HFFc6 (cell line): ENCODE results near the gene STK38L. TPM values are rescaled to one million over a fixed set of nuclear protein-coding genes. Genes with fewer than 3 reads are reported as not detected.

Experiments used
- DNase-seq: peaks from one replicate; pipeline ENCODE4 v3.0.0-alpha.2; 2018
- H3K27ac Mint-ChIP-seq: 2 replicates; pipeline ENCODE4 v1.8.0; 2020; ENCODE audit warnings: mild to moderate bottlenecking, mixed read lengths
- H3K27me3 Mint-ChIP-seq: 2 replicates; pipeline ENCODE4 v1.8.0; 2021; ENCODE audit warnings: mild to moderate bottlenecking, moderate library complexity, mixed read lengths; ENCODE audit not compliant: insufficient read depth
- H3K36me3 Mint-ChIP-seq: 2 replicates; pipeline ENCODE4 v1.8.0; 2021; ENCODE audit warnings: low read depth, mixed read lengths
- H3K4me1 Mint-ChIP-seq: 2 replicates; pipeline ENCODE4 v1.8.0; 2020; ENCODE audit warnings: low read depth, mixed read lengths
- H3K4me3 Mint-ChIP-seq: 2 replicates; pipeline ENCODE4 v1.8.0; 2020; ENCODE audit warnings: mild to moderate bottlenecking, moderate library complexity, mixed read lengths
- H3K9me3 Mint-ChIP-seq: 2 replicates; pipeline ENCODE4 v1.8.0; 2020; ENCODE audit warnings: mild to moderate bottlenecking, mixed read lengths
- CTCF ChIP-seq: fragments of 200-600 bp; sonication (generic); IDR thresholded peaks from 2 replicates; pipeline ENCODE4 v1.5.0; 2021; ENCODE audit warnings: antibody characterized with exemption, mild to moderate bottlenecking
- total RNA-seq, 6 experiments: library from RNA; stranded (reverse); fragmentation: NEBNext Ultra II Directional; extraction: Animal tissue kit (Norgen Biotek cat#: 25700); gene quantifications; 2 replicates in 1 of 6; 3 replicates in 5 of 6; pipeline ENCODE4 v1.2.3, GENCODE V29; 2021

Gene STK38L
- total RNA-seq, 6 experiments from 2014 or later, result 8.2 to 12.6 (median 10.9) TPM

GRCh38 chr12:27359578-27360340 is 115.7 kb downstream of the STK38L start:
- Mint-ChIP-seq H3K36me3 (peaks cover 8% of the 10 kb centered on the region; the same call in 1 of the 2 replicates), H3K4me1 (peaks cover 41% of the 10 kb centered on the region), H3K27ac (peak overlapping the region; percentile 65), H3K4me3 (no peak overlapping the region), H3K9me3 (no peaks in the 10 kb centered on the region), H3K27me3 (no peaks in the 10 kb centered on the region)
- TF ChIP-seq CTCF, result no peak
- peak; percentile 15 for DNase-seq

- DNase-seq, result no peak
- peaks cover 8% of the 10 kb centered on the region; the same call in 1 of the 2 replicates for H3K36me3 Mint-ChIP-seq
Observed at GRCh38 chr12:27361372-27361771, 117.3 kb downstream of the STK38L start.

DNA sequence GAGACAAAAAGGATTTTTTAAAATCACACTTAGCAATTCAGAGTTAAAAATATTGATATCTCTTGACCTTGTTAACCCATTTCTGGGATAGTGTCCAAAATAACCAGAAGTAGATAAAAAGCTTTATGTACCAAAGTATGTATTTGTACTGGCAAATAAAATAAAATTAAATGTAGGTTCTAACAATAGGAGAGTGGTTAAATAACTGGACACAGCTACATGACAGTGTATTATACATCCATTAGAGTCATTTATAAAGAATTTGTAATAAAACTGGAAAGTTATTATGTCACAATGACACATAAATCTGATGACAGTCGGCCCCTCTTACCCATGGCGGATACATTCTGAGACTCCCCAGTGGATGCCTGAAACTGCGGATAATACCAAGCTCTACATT is 122.5 kb downstream of the STK38L start:
- peaks cover 2% of the 10 kb centered on the region; the same call in 1 of the 2 replicates for H3K27me3 Mint-ChIP-seq
- no peak for TF ChIP-seq CTCF
- H3K4me3 Mint-ChIP-seq, result no peak overlapping the region
- peaks cover 23% of the 10 kb centered on the region for H3K36me3 Mint-ChIP-seq
- no peak overlapping the region; the same call in 1 of the 2 replicates for H3K27ac Mint-ChIP-seq
- H3K4me1 Mint-ChIP-seq, result peaks cover 25% of the 10 kb centered on the region
- H3K9me3 Mint-ChIP-seq, result no peaks in the 10 kb centered on the region
- no peak for DNase-seq

More at GRCh38 chr12:27361372-27361771, 117.3 kb downstream of the STK38L start:
- peak overlapping the region; percentile 35; the same call in 1 of the 2 replicates for H3K4me3 Mint-ChIP-seq
- H3K27me3 Mint-ChIP-seq, result no peaks in the 10 kb centered on the region
- no peak for TF ChIP-seq CTCF
- H3K4me1 Mint-ChIP-seq, result peaks cover 36% of the 10 kb centered on the region
- no peaks in the 10 kb centered on the region for H3K9me3 Mint-ChIP-seq
- H3K27ac Mint-ChIP-seq, result peak overlapping the region; percentile 66

DNA sequence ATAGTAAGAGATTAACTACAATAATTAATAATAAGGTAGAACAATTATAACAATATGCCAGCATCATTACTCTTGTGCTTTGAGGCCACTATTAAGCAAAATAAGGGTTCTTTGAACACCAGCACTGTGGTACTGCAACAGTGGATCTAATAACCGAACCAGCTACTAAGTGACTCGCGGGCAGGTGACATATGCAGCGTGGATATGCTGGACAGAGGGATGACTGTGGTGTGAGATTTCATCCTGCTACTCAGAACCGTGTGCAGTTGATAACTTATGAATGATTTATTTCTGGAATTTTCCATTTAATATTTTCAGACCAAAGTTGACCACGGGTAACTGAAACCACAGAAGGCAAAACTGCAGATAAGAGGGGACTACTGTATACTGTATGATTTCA is 123.0 kb downstream of the STK38L start:
- Mint-ChIP-seq H3K9me3 (no peaks in the 10 kb centered on the region), H3K27me3 (peaks cover 2% of the 10 kb centered on the region; the same call in 1 of the 2 replicates), H3K27ac (0 out of 2 replicates have a peak overlapping the region, but pooled peaks have one; percentile 6), H3K4me3 (no peak overlapping the region), H3K36me3 (peaks cover 26% of the 10 kb centered on the region), H3K4me1 (peaks cover 21% of the 10 kb centered on the region)
- no peak for TF ChIP-seq CTCF
- DNase-seq, result no peak

Other genes with a start within 250 kb of the STK38L start
- gene TM7SF3, start 229.9 kb upstream of the STK38L start, total RNA-seq, result 10 to 100 TPM; 60.7 to 75.5 (median 68.7) TPM
- gene MED21, start 221.7 kb upstream of the STK38L start, total RNA-seq, result 10 to 100 TPM; 36.1 to 41.4 (median 40.1) TPM
- not detected for gene C12orf71, start 161.7 kb upstream of the STK38L start, total RNA-seq
- gene BMAL2, start 88.5 kb downstream of the STK38L start, total RNA-seq, result 10 to 100 TPM; 23.1 to 47.1 (median 39.9) TPM
- gene SMCO2, start 202.4 kb downstream of the STK38L start, total RNA-seq, result not detected